C4-2B (cell line): ENCODE measurements around the gene PIP4K2B.
"Not testable (repeated sequence)": the region's sequence is repeated elsewhere in the genome, so short reads cannot be mapped to it uniquely, and the experiment has no call there.

ENCODE experiments used
- ZFX ChIP-seq: fragments of 450-650 bp; IDR thresholded peaks from 2 replicates; pipeline ENCODE4 v1.6.1; 2017
- TF ChIP-seq, protein P1 (sequence below): fragments of 450-650 bp; conservative IDR thresholded peaks from 2 replicates; pipeline ENCODE4 v1.5.1; 2017; ENCODE audit warnings: mild to moderate bottlenecking

- TF ChIP-seq, protein P1, sequence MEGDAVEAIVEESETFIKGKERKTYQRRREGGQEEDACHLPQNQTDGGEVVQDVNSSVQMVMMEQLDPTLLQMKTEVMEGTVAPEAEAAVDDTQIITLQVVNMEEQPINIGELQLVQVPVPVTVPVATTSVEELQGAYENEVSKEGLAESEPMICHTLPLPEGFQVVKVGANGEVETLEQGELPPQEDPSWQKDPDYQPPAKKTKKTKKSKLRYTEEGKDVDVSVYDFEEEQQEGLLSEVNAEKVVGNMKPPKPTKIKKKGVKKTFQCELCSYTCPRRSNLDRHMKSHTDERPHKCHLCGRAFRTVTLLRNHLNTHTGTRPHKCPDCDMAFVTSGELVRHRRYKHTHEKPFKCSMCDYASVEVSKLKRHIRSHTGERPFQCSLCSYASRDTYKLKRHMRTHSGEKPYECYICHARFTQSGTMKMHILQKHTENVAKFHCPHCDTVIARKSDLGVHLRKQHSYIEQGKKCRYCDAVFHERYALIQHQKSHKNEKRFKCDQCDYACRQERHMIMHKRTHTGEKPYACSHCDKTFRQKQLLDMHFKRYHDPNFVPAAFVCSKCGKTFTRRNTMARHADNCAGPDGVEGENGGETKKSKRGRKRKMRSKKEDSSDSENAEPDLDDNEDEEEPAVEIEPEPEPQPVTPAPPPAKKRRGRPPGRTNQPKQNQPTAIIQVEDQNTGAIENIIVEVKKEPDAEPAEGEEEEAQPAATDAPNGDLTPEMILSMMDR = not testable (repeated sequence)
- TF ChIP-seq ZFX = not testable (repeated sequence)
Observed at GRCh38 chr17:38726145-38726544, 73.2 kb downstream of the PIP4K2B start.
